T-helper 1 cell treated with Interleukin-12 subunit alpha and Interleukin-12 subunit beta and Interleukin-4 antibody, amounts not matched to agents 30 μg/mL and 1 μg/mL, for 36 hours (primary cell): Measurements from ENCODE around the gene STPG2.

ENCODE experiments used
- H3K27ac Mint-ChIP-seq: one replicate; pipeline ENCODE4 v1.8.0; 2021; ENCODE audit warnings: mild to moderate bottlenecking, mixed read lengths
- H3K27me3 Mint-ChIP-seq: one replicate; pipeline ENCODE4 v1.8.0; 2021; ENCODE audit warnings: low read depth, mixed read lengths
- H3K36me3 Mint-ChIP-seq: one replicate; pipeline ENCODE4 v1.8.0; 2021; ENCODE audit warnings: low read depth, mixed read lengths
- H3K4me1 Mint-ChIP-seq: one replicate; pipeline ENCODE4 v1.8.0; 2021; ENCODE audit warnings: low read depth, mixed read lengths
- H3K4me3 Mint-ChIP-seq: one replicate; pipeline ENCODE4 v1.8.0; 2021; ENCODE audit warnings: mild to moderate bottlenecking, moderate library complexity, mixed read lengths
- H3K9me3 Mint-ChIP-seq: one replicate; pipeline ENCODE4 v1.8.0; 2021; ENCODE audit warnings: mixed read lengths

The STPG2 gene

GRCh38 chr4:97867557-97868091, 275.7 kb downstream of the STPG2 start:
- Mint-ChIP-seq H3K4me1 (no peaks in the 10 kb centered on the region), H3K9me3 (peaks cover 4% of the 10 kb centered on the region), H3K27ac (no peak overlapping the region), H3K27me3 (no peaks in the 10 kb centered on the region), H3K4me3 (no peak overlapping the region), H3K36me3 (no peaks in the 10 kb centered on the region)

GRCh38 chr4:97866821-97867556, 276.3 kb downstream of the STPG2 start:
- no peaks in the 10 kb centered on the region for H3K4me1 Mint-ChIP-seq
- H3K36me3 Mint-ChIP-seq = no peaks in the 10 kb centered on the region
- no peaks in the 10 kb centered on the region for H3K27me3 Mint-ChIP-seq
- no peak overlapping the region for H3K4me3 Mint-ChIP-seq
- H3K27ac Mint-ChIP-seq = no peak overlapping the region
- H3K9me3 Mint-ChIP-seq = peaks cover 11% of the 10 kb centered on the region

DNA sequence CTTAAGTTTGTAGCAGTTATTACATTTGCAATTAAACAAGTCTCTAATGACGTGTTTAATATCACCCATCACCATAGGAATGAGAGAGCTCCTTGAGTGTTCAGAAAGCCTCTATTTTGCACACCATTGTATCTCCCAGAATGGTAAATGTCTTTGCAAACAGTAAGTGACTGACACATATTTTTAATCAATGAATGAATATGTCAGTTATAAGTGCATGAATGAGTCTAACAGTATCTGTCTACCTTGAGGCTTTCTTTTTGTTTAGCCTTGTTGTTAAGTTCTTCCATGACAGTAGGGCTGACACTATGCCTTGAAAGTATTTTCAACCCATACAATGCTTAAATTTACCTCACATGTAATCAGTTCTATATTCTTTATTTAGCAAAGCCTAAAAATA, 292.2 kb downstream of the STPG2 start:
- Mint-ChIP-seq H3K4me3 (no peak overlapping the region), H3K4me1 (no peaks in the 10 kb centered on the region), H3K27ac (no peak overlapping the region), H3K36me3 (no peaks in the 10 kb centered on the region), H3K9me3 (peaks cover 14% of the 10 kb centered on the region), H3K27me3 (no peaks in the 10 kb centered on the region)

DNA sequence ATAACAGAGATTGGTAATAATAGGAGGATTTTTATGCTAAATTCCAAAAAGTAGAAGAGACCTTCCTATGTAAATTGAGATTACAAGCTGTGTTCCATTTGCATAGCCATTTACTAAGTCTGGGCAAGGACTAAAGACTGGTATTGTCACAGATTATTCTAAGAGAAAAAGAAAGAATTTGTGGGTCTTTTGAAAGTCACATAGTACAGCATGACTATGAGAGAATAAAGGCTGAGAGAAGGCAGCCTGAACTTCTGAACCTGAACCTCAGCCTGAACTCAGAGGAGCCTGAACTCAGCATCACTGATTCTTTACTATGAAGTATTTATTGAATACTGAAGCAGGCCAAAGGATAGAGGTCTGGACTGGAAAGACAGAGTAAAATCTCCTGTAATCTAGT, 297.5 kb downstream of the STPG2 start:
- no peak overlapping the region for H3K27ac Mint-ChIP-seq
- H3K36me3 Mint-ChIP-seq = no peaks in the 10 kb centered on the region
- no peaks in the 10 kb centered on the region for H3K27me3 Mint-ChIP-seq
- H3K9me3 Mint-ChIP-seq = peaks cover 10% of the 10 kb centered on the region
- no peaks in the 10 kb centered on the region for H3K4me1 Mint-ChIP-seq
- H3K4me3 Mint-ChIP-seq = no peak overlapping the region

DNA sequence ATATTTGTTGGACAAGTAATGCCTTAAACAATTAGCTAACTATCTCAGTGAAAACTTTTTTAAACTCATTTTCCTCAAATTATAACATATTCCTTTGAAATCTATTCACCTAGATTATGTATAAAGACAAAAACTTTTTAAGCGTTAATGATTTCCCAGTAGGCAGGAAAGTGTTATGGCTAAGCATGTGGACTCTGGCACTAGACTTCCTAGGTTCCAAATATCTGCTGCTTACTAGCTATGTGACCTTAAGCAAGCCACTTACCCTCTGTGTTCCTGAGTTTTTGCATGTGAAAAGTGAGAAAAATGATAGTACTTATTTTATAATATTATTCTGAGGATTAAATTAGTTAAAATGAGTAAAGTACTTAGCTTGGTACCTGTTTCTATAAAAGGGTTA, 301.8 kb downstream of the STPG2 start:
- Mint-ChIP-seq H3K9me3 (peaks cover 4% of the 10 kb centered on the region), H3K4me1 (no peaks in the 10 kb centered on the region), H3K27me3 (no peaks in the 10 kb centered on the region), H3K36me3 (no peaks in the 10 kb centered on the region), H3K27ac (no peak overlapping the region), H3K4me3 (no peak overlapping the region)

GRCh38 chr4:97836662-97837061, 306.6 kb downstream of the STPG2 start:
- Mint-ChIP-seq H3K27me3 (no peaks in the 10 kb centered on the region), H3K9me3 (no peaks in the 10 kb centered on the region), H3K36me3 (no peaks in the 10 kb centered on the region), H3K4me1 (no peaks in the 10 kb centered on the region), H3K27ac (no peak overlapping the region), H3K4me3 (no peak overlapping the region)

- Mint-ChIP-seq H3K4me3 (no peak overlapping the region), H3K4me1 (no peaks in the 10 kb centered on the region), H3K27me3 (no peaks in the 10 kb centered on the region), H3K27ac (no peak overlapping the region), H3K9me3 (peaks cover 6% of the 10 kb centered on the region), H3K36me3 (no peaks in the 10 kb centered on the region)
Observed at GRCh38 chr4:97828646-97829045, 314.6 kb downstream of the STPG2 start.

GRCh38 chr4:97819294-97819693, 324.0 kb downstream of the STPG2 start:
- H3K4me3 Mint-ChIP-seq = no peak overlapping the region
- H3K9me3 Mint-ChIP-seq = peaks cover 7% of the 10 kb centered on the region
- no peak overlapping the region for H3K27ac Mint-ChIP-seq
- no peaks in the 10 kb centered on the region for H3K27me3 Mint-ChIP-seq
- no peaks in the 10 kb centered on the region for H3K36me3 Mint-ChIP-seq
- H3K4me1 Mint-ChIP-seq = no peaks in the 10 kb centered on the region

DNA sequence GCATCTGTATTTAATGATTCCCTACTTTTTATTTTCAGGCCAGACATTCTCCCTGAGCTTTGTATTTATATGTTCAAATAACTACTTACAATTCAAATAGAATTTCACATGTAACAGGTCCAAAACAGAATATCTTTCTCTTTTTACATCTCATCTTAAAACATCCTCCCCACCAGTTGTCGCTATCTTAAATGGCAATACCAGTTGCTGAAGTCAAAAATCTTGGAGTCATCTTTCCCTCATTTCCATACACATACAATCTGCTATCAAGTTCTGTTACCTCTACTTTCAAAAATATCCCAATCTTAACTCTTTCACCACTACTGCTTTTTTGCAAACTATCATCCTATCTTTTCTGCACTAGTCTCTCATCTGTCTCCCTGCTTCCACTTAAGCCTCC, 330.5 kb downstream of the STPG2 start:
- Mint-ChIP-seq H3K4me3 (no peak overlapping the region), H3K27ac (no peak overlapping the region), H3K36me3 (no peaks in the 10 kb centered on the region), H3K27me3 (no peaks in the 10 kb centered on the region), H3K4me1 (no peaks in the 10 kb centered on the region), H3K9me3 (peaks cover 4% of the 10 kb centered on the region)

DNA sequence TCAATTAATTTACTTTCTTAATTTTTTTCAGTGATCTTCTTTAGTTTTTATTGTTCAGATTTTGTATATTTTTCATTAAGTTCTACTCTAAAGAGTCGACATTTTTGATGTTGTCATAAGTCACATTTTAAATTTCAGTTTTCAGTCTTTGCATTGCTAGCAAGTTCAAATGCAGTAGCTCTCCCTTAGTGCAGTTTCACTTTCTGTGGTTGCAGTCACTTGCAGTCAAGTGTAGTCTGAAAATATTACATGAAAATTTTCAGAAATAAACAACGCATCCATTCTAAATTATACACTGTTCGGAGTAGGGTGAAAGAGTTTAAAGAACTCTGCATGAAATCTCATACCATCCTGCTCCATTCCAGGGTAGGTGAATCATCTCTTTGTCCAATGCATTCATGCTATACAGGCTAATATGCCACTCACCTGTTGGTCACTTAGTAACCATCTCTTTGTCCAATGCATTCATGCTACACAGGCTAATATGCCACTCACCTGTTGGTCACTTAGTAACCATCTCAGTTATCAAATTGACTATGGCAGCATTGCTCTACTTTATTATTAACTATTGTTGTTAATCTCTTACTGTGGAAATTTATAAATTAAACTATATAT, 356.9 kb downstream of the STPG2 start:
- Mint-ChIP-seq H3K36me3 (no peaks in the 10 kb centered on the region), H3K4me3 (no peak overlapping the region), H3K27ac (no peak overlapping the region), H3K9me3 (peaks cover 8% of the 10 kb centered on the region), H3K4me1 (no peaks in the 10 kb centered on the region), H3K27me3 (no peaks in the 10 kb centered on the region)

DNA sequence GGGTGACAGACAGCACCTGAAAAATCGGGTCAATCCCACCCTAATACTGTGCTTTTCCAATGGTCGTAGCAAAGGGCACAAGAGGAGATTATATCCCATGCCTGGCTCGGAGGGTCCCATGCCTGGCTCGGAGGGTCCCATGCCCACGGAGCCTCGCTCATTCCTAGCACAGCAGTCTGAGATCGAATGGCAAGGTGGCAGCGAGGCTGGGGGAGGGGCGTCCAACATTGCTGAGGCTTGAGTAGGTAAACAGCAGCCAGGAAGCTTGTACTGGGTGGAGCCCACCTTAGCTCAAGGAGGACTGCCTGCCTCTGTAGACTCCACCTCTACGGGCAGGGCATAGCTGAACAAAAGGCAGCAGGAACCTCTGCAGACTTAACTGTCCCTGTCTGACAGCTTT, 365.1 kb downstream of the STPG2 start:
- Mint-ChIP-seq H3K4me1 (no peaks in the 10 kb centered on the region), H3K27me3 (no peaks in the 10 kb centered on the region), H3K9me3 (peaks cover 21% of the 10 kb centered on the region), H3K36me3 (no peaks in the 10 kb centered on the region), H3K27ac (no peak overlapping the region), H3K4me3 (no peak overlapping the region)

DNA sequence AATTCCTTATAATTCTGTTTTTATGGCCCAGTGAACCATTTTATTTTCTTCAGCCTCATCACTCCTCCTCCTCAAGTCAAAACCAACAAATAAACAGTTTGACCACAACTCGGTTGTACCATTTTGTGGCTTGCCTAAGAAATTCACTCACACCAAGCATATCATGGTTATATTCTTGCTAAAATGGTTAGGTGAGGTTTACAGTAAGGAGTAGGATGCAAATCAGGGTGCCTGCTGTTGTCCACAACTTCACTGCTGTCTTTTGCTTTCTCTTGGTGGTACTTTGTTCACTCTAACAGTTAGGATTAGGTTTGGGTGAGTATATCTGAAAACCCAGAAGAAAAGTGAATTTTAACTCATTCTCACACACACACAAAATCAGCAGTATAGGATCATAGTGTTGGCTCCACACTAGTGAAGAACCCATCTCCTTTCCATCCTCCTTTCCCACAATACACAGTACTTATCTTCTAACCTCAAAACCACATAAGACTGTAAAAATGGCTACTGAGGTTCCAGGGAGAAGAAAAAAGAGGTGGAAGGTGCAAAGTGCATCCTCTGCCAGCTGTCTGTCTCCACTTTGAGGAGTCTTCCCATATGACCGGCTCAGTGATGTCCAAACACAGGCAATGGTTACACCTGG, 368.8 kb downstream of the STPG2 start:
- Mint-ChIP-seq H3K27me3 (no peaks in the 10 kb centered on the region), H3K9me3 (peaks cover 13% of the 10 kb centered on the region), H3K27ac (no peak overlapping the region), H3K36me3 (no peaks in the 10 kb centered on the region), H3K4me1 (no peaks in the 10 kb centered on the region), H3K4me3 (no peak overlapping the region)

GRCh38 chr4:97770222-97770621, 373.1 kb downstream of the STPG2 start:
- no peak overlapping the region for H3K4me3 Mint-ChIP-seq
- H3K9me3 Mint-ChIP-seq = no peaks in the 10 kb centered on the region
- no peaks in the 10 kb centered on the region for H3K4me1 Mint-ChIP-seq
- no peak overlapping the region for H3K27ac Mint-ChIP-seq
- no peaks in the 10 kb centered on the region for H3K36me3 Mint-ChIP-seq
- no peaks in the 10 kb centered on the region for H3K27me3 Mint-ChIP-seq

GRCh38 chr4:97762115-97762512, 381.2 kb downstream of the STPG2 start:
- Mint-ChIP-seq H3K27ac (no peak overlapping the region), H3K4me3 (no peak overlapping the region), H3K4me1 (no peaks in the 10 kb centered on the region), H3K36me3 (no peaks in the 10 kb centered on the region), H3K9me3 (no peaks in the 10 kb centered on the region), H3K27me3 (no peaks in the 10 kb centered on the region)
